ENCODE results near the gene ADARB1.

The ADARB1 gene

DNA sequence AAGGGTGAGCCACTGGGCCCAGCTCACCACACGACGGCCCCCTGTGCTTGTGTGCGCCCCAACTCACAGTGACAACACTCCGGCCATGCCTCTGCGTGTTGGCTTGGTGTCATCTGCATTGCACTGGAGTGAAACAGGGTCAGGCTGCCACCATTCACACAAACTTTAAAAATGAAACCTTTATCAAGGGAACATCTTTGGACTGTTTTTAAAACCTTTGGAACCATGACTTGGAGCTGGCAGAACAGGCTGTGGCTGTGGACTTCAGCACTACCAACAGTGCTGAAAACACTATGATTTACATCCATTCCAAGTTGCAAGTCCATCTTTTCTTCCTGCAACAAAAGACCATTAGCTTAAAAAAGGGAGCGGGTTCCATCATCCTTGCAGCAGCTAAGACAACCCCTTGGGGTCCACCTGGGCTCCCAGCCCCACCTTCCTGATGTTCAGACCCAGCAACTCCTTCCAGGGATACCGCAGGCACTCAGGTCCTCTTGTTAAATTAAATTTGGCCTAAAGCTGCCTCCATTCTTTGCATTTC lies 187.7 kb downstream of the ADARB1 start:
- TF ChIP-seq MYC (IDR thresholded peaks at IDR 0.05; ENCODE audit: low read depth, low read length) (no peak), MAX (IDR thresholded peaks at IDR 0.05; ENCODE audit: low read depth, low read length) (no peak), POLR2A (IDR thresholded peaks at IDR 0.05; ENCODE audit: extremely low read depth, insufficient read length) (no peak)
- DNase-seq (ENCODE audit: low read depth): no peak
- H3K4me3 ChIP-seq (ENCODE audit: low read depth, low read length): no peak overlapping the region

- H3K4me3 ChIP-seq (ENCODE audit: low read depth, low read length): no peak overlapping the region
- no peak for DNase-seq (ENCODE audit: low read depth)
- TF ChIP-seq POLR2A (IDR thresholded peaks at IDR 0.05; ENCODE audit: extremely low read depth, insufficient read length) (no peak), CTCF (IDR thresholded peaks at IDR 0.05; ENCODE audit: low read depth, low read length) (no peak), MAX (IDR thresholded peaks at IDR 0.05; ENCODE audit: low read depth, low read length) (no peak), MYC (IDR thresholded peaks at IDR 0.05; ENCODE audit: low read depth, low read length) (no peak)
These were observed 188.2 kb downstream of the ADARB1 start for GRCh38 chr21:45262616-45263015.

DNA sequence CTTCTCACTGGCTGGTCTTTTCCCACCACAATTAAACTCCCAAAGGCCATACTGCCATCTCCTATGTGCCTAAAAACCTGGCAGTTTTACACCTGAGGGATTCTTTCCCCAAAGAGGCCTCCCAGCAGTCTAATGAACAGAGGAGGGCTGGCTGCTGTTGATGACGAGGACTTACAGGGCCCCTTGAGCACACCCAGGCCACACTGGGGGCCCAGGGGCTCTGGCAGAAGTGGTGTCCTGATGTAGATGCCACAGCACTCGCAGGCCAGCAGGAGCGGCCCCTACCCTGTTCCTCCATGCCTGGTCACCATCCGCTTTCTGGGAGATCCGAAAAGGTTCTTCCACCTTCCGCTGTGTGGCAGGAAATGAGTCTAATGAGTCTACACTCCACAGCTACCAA lies 189.2 kb downstream of the ADARB1 start:
- no peak overlapping the region for H3K4me3 ChIP-seq (ENCODE audit: low read depth, low read length)
- DNase-seq (ENCODE audit: low read depth): no peak
- no peak for TF ChIP-seq MAX (IDR thresholded peaks at IDR 0.05; ENCODE audit: low read depth, low read length)
- TF ChIP-seq MYC (IDR thresholded peaks at IDR 0.05; ENCODE audit: low read depth, low read length): no peak
- no peak for TF ChIP-seq POLR2A (IDR thresholded peaks at IDR 0.05; ENCODE audit: extremely low read depth, insufficient read length)
- TF ChIP-seq CTCF (IDR thresholded peaks at IDR 0.05; ENCODE audit: low read depth, low read length): no peak

- no peak for DNase-seq (ENCODE audit: low read depth)
- TF ChIP-seq CTCF (IDR thresholded peaks at IDR 0.05; ENCODE audit: low read depth, low read length) (no peak), MYC (IDR thresholded peaks at IDR 0.05; ENCODE audit: low read depth, low read length) (no peak), POLR2A (IDR thresholded peaks at IDR 0.05; ENCODE audit: extremely low read depth, insufficient read length) (no peak), MAX (IDR thresholded peaks at IDR 0.05; ENCODE audit: low read depth, low read length) (no peak)
- no peak overlapping the region for H3K4me3 ChIP-seq (ENCODE audit: low read depth, low read length)
These were observed 189.9 kb downstream of the ADARB1 start for GRCh38 chr21:45264146-45264911.

DNA sequence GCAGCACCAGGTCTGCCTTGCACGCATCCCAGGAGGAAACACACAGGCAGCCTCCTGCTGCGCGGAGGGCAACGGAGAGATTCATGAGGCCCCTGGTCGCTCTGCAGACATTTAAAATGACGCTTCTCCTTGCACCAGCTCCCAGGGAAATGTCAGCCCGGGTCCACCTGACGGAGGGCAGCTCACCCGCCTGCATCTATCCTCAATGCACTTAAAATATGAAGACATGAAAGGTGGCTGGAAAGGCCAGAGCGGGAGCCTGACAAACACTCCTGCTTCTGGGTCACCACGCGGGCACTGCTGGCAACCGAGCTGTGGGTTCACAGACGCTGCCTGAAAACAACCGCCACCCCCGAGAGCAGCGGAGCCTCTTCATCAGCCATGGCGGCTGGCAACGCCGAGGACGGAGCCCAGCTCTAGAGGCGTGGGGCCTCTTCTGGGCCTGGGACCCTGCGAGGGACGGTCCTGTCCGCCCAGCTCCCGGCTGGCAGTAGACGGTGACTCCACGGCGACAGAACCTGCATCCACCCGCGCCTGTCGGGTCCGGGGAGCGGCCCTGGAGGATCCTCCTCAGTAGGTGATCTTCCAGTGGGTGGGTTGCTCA lies 190.6 kb downstream of the ADARB1 start:
- no peak for DNase-seq (ENCODE audit: low read depth)
- no peak overlapping the region for H3K4me3 ChIP-seq (ENCODE audit: low read depth, low read length)
- TF ChIP-seq MYC (IDR thresholded peaks at IDR 0.05; ENCODE audit: low read depth, low read length) (no peak), POLR2A (IDR thresholded peaks at IDR 0.05; ENCODE audit: extremely low read depth, insufficient read length) (no peak), CTCF (IDR thresholded peaks at IDR 0.05; ENCODE audit: low read depth, low read length) (no peak), MAX (IDR thresholded peaks at IDR 0.05; ENCODE audit: low read depth, low read length) (no peak)

Measured in NB4 (cell line).